ENCODE results near the gene CD6.

The CD6 gene

GRCh38 chr11:60966890-60967289 lies 4.6 kb upstream of the CD6 start:
- TF ChIP-seq SPI1 (IDR thresholded peaks at IDR 0.05; ENCODE audit: borderline replicate concordance, low read depth), result no peak
- TF ChIP-seq, protein P1, sequence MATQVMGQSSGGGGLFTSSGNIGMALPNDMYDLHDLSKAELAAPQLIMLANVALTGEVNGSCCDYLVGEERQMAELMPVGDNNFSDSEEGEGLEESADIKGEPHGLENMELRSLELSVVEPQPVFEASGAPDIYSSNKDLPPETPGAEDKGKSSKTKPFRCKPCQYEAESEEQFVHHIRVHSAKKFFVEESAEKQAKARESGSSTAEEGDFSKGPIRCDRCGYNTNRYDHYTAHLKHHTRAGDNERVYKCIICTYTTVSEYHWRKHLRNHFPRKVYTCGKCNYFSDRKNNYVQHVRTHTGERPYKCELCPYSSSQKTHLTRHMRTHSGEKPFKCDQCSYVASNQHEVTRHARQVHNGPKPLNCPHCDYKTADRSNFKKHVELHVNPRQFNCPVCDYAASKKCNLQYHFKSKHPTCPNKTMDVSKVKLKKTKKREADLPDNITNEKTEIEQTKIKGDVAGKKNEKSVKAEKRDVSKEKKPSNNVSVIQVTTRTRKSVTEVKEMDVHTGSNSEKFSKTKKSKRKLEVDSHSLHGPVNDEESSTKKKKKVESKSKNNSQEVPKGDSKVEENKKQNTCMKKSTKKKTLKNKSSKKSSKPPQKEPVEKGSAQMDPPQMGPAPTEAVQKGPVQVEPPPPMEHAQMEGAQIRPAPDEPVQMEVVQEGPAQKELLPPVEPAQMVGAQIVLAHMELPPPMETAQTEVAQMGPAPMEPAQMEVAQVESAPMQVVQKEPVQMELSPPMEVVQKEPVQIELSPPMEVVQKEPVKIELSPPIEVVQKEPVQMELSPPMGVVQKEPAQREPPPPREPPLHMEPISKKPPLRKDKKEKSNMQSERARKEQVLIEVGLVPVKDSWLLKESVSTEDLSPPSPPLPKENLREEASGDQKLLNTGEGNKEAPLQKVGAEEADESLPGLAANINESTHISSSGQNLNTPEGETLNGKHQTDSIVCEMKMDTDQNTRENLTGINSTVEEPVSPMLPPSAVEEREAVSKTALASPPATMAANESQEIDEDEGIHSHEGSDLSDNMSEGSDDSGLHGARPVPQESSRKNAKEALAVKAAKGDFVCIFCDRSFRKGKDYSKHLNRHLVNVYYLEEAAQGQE (IDR thresholded peaks at IDR 0.05; ENCODE audit: insufficient replicate concordance, low read depth), result no peak
- TF ChIP-seq, protein P2, sequence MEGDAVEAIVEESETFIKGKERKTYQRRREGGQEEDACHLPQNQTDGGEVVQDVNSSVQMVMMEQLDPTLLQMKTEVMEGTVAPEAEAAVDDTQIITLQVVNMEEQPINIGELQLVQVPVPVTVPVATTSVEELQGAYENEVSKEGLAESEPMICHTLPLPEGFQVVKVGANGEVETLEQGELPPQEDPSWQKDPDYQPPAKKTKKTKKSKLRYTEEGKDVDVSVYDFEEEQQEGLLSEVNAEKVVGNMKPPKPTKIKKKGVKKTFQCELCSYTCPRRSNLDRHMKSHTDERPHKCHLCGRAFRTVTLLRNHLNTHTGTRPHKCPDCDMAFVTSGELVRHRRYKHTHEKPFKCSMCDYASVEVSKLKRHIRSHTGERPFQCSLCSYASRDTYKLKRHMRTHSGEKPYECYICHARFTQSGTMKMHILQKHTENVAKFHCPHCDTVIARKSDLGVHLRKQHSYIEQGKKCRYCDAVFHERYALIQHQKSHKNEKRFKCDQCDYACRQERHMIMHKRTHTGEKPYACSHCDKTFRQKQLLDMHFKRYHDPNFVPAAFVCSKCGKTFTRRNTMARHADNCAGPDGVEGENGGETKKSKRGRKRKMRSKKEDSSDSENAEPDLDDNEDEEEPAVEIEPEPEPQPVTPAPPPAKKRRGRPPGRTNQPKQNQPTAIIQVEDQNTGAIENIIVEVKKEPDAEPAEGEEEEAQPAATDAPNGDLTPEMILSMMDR (IDR thresholded peaks at IDR 0.05; ENCODE audit: insufficient read depth, low read length), result no peak
- TF ChIP-seq POLR2AphosphoS5 (IDR thresholded peaks at IDR 0.05; ENCODE audit: low read depth), result no peak
- no peak for TF ChIP-seq GABPA (IDR thresholded peaks at IDR 0.05; ENCODE audit: low read depth)
- DNase-seq (ENCODE audit: low read depth in 1 of 2, low spot score in 1 of 2), result no peak
- no peak overlapping the region for H3K4me3 ChIP-seq (replicated peaks; ENCODE audit: insufficient read depth, low read length)
- H3K27ac ChIP-seq (replicated peaks), result no peak overlapping the region
- peaks cover 8% of the 10 kb centered on the region for H3K27me3 ChIP-seq (ENCODE audit: insufficient read depth, poor library complexity, severe bottlenecking)

DNA sequence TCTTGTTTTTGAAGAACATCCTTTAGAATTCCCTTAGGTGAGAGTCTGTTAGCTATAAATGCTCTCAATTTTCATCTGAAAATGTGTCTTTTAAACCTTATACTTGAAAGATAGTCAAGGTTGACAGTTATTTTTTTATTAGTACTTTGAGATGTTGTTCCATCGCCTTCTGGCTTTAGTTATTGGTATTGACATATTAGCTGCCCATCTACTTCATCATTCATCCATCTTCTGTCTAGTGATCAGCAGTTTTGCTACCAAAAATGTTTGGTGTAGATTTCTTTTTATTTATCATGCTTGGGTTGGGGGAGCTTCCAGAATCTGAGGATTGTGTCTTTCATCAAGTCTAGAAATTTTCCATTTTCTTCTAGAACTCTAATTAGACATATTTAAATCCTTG lies 3.3 kb upstream of the CD6 start:
- no peak for DNase-seq (ENCODE audit: low read depth in 1 of 2, low spot score in 1 of 2)
- Histone ChIP-seq H3K27ac (replicated peaks) (no peak overlapping the region), H3K4me3 (replicated peaks; ENCODE audit: insufficient read depth, low read length) (no peak overlapping the region), H3K27me3 (ENCODE audit: insufficient read depth, poor library complexity, severe bottlenecking) (peaks cover 9% of the 10 kb centered on the region)
- TF ChIP-seq SPI1 (IDR thresholded peaks at IDR 0.05; ENCODE audit: borderline replicate concordance, low read depth), result no peak
- TF ChIP-seq, protein P2 (IDR thresholded peaks at IDR 0.05; ENCODE audit: insufficient read depth, low read length), result no peak
- no peak for TF ChIP-seq GABPA (IDR thresholded peaks at IDR 0.05; ENCODE audit: low read depth)
- TF ChIP-seq POLR2AphosphoS5 (IDR thresholded peaks at IDR 0.05; ENCODE audit: low read depth), result no peak
- TF ChIP-seq, protein P1 (IDR thresholded peaks at IDR 0.05; ENCODE audit: insufficient replicate concordance, low read depth), result no peak

DNA sequence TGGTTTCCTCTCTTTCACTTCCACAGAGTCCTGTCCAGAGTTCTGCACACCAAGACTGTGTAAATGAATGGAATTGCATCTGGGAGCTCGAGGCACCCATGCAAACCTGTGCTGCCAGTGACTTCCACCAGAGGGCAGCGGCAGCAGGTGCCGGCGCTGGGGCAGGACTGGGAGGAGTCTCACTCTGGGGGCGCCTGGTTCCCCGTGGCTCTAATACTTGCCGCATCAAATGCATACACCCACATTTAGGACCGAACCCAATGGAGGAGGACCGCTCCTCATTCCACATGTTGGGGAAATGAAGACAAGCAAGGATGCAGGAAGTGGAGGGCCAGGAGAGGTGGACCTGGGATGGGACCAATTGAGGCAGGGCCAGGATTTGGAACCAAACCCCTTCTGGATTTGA lies 1.1 kb upstream of the CD6 start:
- peak in 1 of 2 experiments; percentile 48 for DNase-seq (ENCODE audit: low read depth in 1 of 2, low spot score in 1 of 2)
- Histone ChIP-seq H3K27ac (replicated peaks) (no peak overlapping the region), H3K27me3 (ENCODE audit: insufficient read depth, poor library complexity, severe bottlenecking) (peaks cover 9% of the 10 kb centered on the region), H3K4me3 (replicated peaks; ENCODE audit: insufficient read depth, low read length) (no peak overlapping the region)
- no peak for TF ChIP-seq GABPA (IDR thresholded peaks at IDR 0.05; ENCODE audit: low read depth)
- TF ChIP-seq, protein P1 (IDR thresholded peaks at IDR 0.05; ENCODE audit: insufficient replicate concordance, low read depth), result no peak
- TF ChIP-seq, protein P2 (IDR thresholded peaks at IDR 0.05; ENCODE audit: insufficient read depth, low read length), result peak; percentile 87
- no peak for TF ChIP-seq POLR2AphosphoS5 (IDR thresholded peaks at IDR 0.05; ENCODE audit: low read depth)
- no peak for TF ChIP-seq SPI1 (IDR thresholded peaks at IDR 0.05; ENCODE audit: borderline replicate concordance, low read depth)

Data from HL-60 (cell line).